Stimulated activated effector memory CD8-positive, alpha-beta T cell treated with anti-CD3 and anti-CD28 coated beads, Interleukin-12 subunit alpha, Interleukin-12 subunit beta, amount 100 ng/mL, for 72 hours (primary cell): ENCODE results near the gene EMC10.

Experiments used
- ATAC-seq: fragments of 150-1000 bp; cut with Tn5 transposase; 2 replicates; pipeline ENCODE4 v1.10.0; 2021
- DNase-seq, 2 donors: peaks; one replicate each; pipeline ENCODE4 v3.0.0; 2021 to 2022; ENCODE audit warnings: low spot score in 2 of 2
- H3K27ac Mint-ChIP-seq: one replicate; pipeline ENCODE4 v1.8.0; 2022; ENCODE audit warnings: mild to moderate bottlenecking, mixed read lengths
- H3K36me3 Mint-ChIP-seq: one replicate; pipeline ENCODE4 v1.8.0; 2022; ENCODE audit warnings: mild to moderate bottlenecking, mixed read lengths
- H3K4me1 Mint-ChIP-seq: one replicate; pipeline ENCODE4 v1.8.0; 2022; ENCODE audit warnings: mixed read lengths
- H3K4me3 Mint-ChIP-seq: one replicate; pipeline ENCODE4 v1.8.0; 2022; ENCODE audit warnings: mild to moderate bottlenecking, mixed read lengths
- H3K9me3 Mint-ChIP-seq: one replicate; pipeline ENCODE4 v1.8.0; 2022; ENCODE audit warnings: mixed read lengths

EMC10 gene

GRCh38 chr19:50496189-50497021 lies 20.1 kb downstream of the EMC10 start:
- Mint-ChIP-seq H3K36me3 (peaks cover 13% of the 10 kb centered on the region), H3K4me3 (no peak overlapping the region), H3K9me3 (no peaks in the 10 kb centered on the region), H3K27ac (no peak overlapping the region), H3K4me1 (peaks cover 12% of the 10 kb centered on the region)
- DNase-seq (no peak), ATAC-seq (peak; percentile 18)

- Mint-ChIP-seq H3K4me1 (peaks cover 6% of the 10 kb centered on the region), H3K27ac (no peak overlapping the region), H3K4me3 (no peak overlapping the region), H3K36me3 (peaks cover 10% of the 10 kb centered on the region), H3K9me3 (no peaks in the 10 kb centered on the region)
- DNase-seq = no peak
- ATAC-seq = no peak
Observed at GRCh38 chr19:50497022-50497405, 20.7 kb downstream of the EMC10 start.

- Mint-ChIP-seq H3K9me3 (no peaks in the 10 kb centered on the region), H3K4me3 (no peak overlapping the region), H3K27ac (no peak overlapping the region), H3K36me3 (peaks cover 5% of the 10 kb centered on the region), H3K4me1 (no peaks in the 10 kb centered on the region)
- ATAC-seq (no peak), DNase-seq (no peak)
Observed at GRCh38 chr19:50498219-50499056, 22.1 kb downstream of the EMC10 start.

- Mint-ChIP-seq H3K4me1 (no peaks in the 10 kb centered on the region), H3K9me3 (no peaks in the 10 kb centered on the region), H3K4me3 (no peak overlapping the region), H3K27ac (no peak overlapping the region), H3K36me3 (no peaks in the 10 kb centered on the region)
- ATAC-seq (peak; percentile 60), DNase-seq (no peak)
Observed at GRCh38 chr19:50500060-50500752, 23.9 kb downstream of the EMC10 start.

- H3K9me3 Mint-ChIP-seq = no peaks in the 10 kb centered on the region
- ATAC-seq (peak; percentile 47), DNase-seq (no peak)
- no peak overlapping the region for H3K4me3 Mint-ChIP-seq
- H3K27ac Mint-ChIP-seq = no peak overlapping the region
- no peaks in the 10 kb centered on the region for H3K4me1 Mint-ChIP-seq
- H3K36me3 Mint-ChIP-seq = no peaks in the 10 kb centered on the region
Observed at GRCh38 chr19:50500753-50501151, 24.4 kb downstream of the EMC10 start.

GRCh38 chr19:50501186-50501567 lies 24.9 kb downstream of the EMC10 start:
- Mint-ChIP-seq H3K27ac (no peak overlapping the region), H3K9me3 (no peaks in the 10 kb centered on the region), H3K4me1 (no peaks in the 10 kb centered on the region), H3K4me3 (no peak overlapping the region), H3K36me3 (no peaks in the 10 kb centered on the region)
- DNase-seq (no peak), ATAC-seq (peak; percentile 9)

GRCh38 chr19:50501568-50502475 lies 25.5 kb downstream of the EMC10 start:
- Mint-ChIP-seq H3K27ac (peak overlapping the region; percentile 41), H3K4me3 (no peak overlapping the region), H3K9me3 (no peaks in the 10 kb centered on the region), H3K4me1 (peaks cover 1% of the 10 kb centered on the region), H3K36me3 (peaks cover 3% of the 10 kb centered on the region)
- ATAC-seq = no peak
- no peak for DNase-seq

- ATAC-seq (no peak), DNase-seq (no peak)
- Mint-ChIP-seq H3K36me3 (peaks cover 36% of the 10 kb centered on the region), H3K9me3 (no peaks in the 10 kb centered on the region), H3K4me1 (peaks cover 32% of the 10 kb centered on the region), H3K27ac (no peak overlapping the region), H3K4me3 (no peak overlapping the region)
Observed at GRCh38 chr19:50505856-50506611, 29.7 kb downstream of the EMC10 start.

GRCh38 chr19:50506700-50507099 lies 30.4 kb downstream of the EMC10 start:
- ATAC-seq (no peak), DNase-seq (no peak)
- Mint-ChIP-seq H3K9me3 (no peaks in the 10 kb centered on the region), H3K36me3 (peaks cover 43% of the 10 kb centered on the region), H3K4me3 (no peak overlapping the region), H3K4me1 (peaks cover 38% of the 10 kb centered on the region), H3K27ac (no peak overlapping the region)

- peaks cover 42% of the 10 kb centered on the region for H3K4me1 Mint-ChIP-seq
- H3K27ac Mint-ChIP-seq = peak overlapping the region; percentile 63
- no peak for ATAC-seq
- DNase-seq = no peak
- H3K36me3 Mint-ChIP-seq = peaks cover 46% of the 10 kb centered on the region
- no peaks in the 10 kb centered on the region for H3K9me3 Mint-ChIP-seq
- H3K4me3 Mint-ChIP-seq = no peak overlapping the region
Observed at GRCh38 chr19:50507376-50507775, 31.1 kb downstream of the EMC10 start.

GRCh38 chr19:50508843-50509190 lies 32.5 kb downstream of the EMC10 start:
- peak overlapping the region; percentile 83 for H3K4me3 Mint-ChIP-seq
- no peak for ATAC-seq
- H3K4me1 Mint-ChIP-seq = peaks cover 47% of the 10 kb centered on the region
- H3K9me3 Mint-ChIP-seq = no peaks in the 10 kb centered on the region
- peak overlapping the region; percentile 63 for H3K27ac Mint-ChIP-seq
- H3K36me3 Mint-ChIP-seq = peaks cover 56% of the 10 kb centered on the region
- DNase-seq = no peak

- peaks cover 57% of the 10 kb centered on the region for H3K36me3 Mint-ChIP-seq
- ATAC-seq = no peak
- no peak for DNase-seq
- no peak overlapping the region for H3K27ac Mint-ChIP-seq
- no peaks in the 10 kb centered on the region for H3K9me3 Mint-ChIP-seq
- peak overlapping the region; percentile 83 for H3K4me3 Mint-ChIP-seq
- peaks cover 47% of the 10 kb centered on the region for H3K4me1 Mint-ChIP-seq
Observed at GRCh38 chr19:50509366-50509765, 33.1 kb downstream of the EMC10 start.

GRCh38 chr19:50510121-50510670 lies 33.9 kb downstream of the EMC10 start:
- ATAC-seq (no peak), DNase-seq (no peak)
- peaks cover 47% of the 10 kb centered on the region for H3K4me1 Mint-ChIP-seq
- no peaks in the 10 kb centered on the region for H3K9me3 Mint-ChIP-seq
- peaks cover 60% of the 10 kb centered on the region for H3K36me3 Mint-ChIP-seq
- H3K4me3 Mint-ChIP-seq = peak overlapping the region; percentile 83
- H3K27ac Mint-ChIP-seq = peak overlapping the region; percentile 96

- DNase-seq = no peak
- Mint-ChIP-seq H3K9me3 (no peaks in the 10 kb centered on the region), H3K4me3 (peak overlapping the region; percentile 83), H3K4me1 (peaks cover 47% of the 10 kb centered on the region), H3K36me3 (peaks cover 60% of the 10 kb centered on the region), H3K27ac (peak overlapping the region; percentile 96)
- no peak for ATAC-seq
Observed at GRCh38 chr19:50510700-50511068, 34.4 kb downstream of the EMC10 start.
